GOT3 (cell line): Measurements from ENCODE around the gene SLC25A33.
"Not testable (repeated sequence)": the region's sequence is repeated elsewhere in the genome, so short reads cannot be mapped to it uniquely, and the experiment has no call there.

Experiments
- DNase-seq: peaks from one replicate; lab custom pipeline; 2025; ENCODE audit warnings: mixed read lengths; lab: John Stamatoyannopoulos, UW

The SLC25A33 gene, protein sequence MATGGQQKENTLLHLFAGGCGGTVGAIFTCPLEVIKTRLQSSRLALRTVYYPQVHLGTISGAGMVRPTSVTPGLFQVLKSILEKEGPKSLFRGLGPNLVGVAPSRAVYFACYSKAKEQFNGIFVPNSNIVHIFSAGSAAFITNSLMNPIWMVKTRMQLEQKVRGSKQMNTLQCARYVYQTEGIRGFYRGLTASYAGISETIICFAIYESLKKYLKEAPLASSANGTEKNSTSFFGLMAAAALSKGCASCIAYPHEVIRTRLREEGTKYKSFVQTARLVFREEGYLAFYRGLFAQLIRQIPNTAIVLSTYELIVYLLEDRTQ

DNA sequence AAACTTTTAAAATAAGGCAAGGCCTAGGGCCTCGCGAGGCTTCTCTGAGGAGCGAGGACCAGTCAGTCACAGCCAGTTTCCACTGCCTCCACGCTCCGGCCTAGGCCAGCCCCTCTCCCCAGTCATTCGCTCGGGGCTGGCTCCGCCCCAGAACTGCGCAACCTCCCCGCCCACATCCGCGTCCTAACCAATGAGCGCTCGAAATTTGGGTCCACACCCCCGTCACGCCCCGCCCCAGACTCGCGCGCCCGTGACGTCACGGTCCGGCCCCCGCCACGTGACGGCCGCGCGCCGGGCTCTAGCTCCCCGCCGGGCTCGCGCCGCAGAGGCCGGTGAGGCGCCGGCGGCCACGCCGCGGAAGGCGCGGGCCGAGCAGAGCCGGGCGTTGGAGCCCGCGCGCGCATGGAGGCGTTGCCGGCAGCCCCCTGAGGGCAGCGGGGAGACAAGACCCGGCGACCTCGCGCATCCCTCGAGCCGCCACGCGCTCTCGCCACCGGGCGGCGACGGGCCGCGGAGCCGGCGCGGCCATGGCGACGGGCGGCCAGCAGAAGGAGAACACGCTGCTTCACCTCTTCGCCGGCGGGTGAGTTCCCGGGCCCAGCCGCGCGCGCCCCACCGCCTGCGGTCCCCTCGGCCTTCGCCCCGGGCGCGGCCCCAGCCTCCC is at the start of gene SLC25A33:
SLC25A33 (plus strand) TSS at position 301 of the 664 bp plus-strand sequence; CDS start at position 528, 227 bp downstream.
- peak; percentile 94 for DNase-seq

DNA sequence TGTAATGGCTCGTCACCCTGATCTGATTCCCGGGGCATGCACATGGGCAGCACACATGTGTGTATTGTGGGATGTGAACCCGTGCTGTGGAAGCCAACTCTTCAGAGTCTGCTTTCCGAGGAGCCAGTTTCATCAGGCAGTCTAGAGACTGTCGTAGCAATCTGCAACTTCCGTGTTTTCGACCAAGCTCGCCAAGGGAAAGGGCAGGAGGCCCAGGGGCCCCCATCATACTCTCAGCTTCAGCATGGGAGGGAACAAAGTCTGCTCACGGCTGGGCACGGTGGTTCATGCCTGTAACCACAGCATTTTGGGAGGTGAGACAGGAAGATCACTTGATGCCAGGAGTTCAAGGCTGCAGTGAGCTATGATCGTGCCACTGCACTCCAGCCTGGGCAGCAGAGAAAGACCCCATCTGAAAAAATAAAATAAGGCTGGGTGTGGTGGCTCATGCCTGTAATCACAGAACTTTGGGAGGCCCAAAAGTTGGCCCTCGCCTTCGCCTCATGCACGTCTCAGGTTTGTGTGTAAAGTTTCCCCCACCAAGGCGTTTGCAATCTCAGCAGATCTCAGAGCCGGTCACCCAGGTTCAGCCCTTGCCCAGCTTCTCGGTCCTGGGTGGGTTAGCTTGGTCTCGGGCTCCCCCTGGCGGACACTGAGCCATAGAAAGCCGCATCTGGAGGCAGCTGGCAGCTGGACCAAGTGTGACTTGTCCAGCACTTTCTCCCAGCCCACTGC is 48.5 kb upstream of the SLC25A33 start:
- DNase-seq = peak; percentile 55

DNA sequence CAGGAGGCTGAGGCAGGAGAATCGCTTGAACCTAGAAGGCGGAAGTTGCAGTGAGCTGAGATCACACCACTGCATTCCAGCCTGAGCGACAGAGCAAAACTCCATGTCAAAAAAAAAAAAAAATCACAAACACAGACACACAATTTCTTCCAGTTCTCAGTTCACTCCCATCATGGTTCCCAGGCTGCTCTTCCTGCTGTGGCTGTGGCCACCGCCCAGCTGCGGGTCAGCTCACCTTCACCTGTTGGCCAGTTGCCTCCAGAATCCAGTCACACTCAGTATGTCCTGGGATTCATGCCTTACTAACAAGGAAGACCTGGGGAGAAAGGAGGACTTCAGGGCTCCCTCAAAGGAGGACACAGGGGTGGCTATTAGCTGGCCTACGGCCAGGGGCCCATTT is 45.9 kb upstream of the SLC25A33 start:
- no peak for DNase-seq

DNA sequence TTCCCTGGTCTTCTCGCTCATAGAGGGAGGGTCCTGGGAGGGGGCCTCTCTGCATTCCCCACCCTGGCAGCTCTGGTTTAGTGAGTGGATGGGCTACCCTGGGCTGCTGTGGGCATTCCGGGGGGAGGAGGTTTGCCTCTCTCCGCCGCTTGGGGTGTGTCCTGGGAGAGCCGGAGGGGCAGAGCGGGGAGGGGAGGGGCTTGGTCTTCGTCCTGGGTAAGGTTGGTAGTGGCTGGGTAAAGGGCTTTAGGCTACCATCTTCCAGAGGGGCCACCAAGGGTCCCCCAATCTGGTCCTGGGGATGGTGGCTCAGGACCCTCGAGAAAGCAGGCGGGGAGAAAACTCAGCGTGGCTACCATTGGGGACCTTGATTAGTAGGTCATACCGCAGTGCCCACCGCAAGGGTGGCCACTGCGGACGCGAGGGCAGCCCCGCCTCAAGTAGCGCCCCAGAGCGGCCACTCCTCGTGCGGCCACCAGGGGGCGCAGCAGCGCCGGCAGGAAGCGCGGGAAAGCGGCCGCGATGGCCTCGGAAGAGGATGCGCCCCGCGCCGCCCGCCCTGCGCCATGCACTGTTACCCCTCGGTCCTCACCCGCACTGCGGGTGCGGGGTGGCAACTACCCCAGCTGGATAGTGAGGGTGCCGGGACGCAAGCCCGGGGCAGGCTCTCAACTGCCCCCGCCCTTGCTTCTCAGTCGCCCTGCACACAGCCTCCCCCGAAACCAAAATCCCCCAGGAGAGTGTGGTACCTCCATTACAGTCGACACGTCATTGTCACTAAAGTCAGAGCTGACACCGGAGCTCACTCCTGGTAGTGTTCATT is 44.1 kb upstream of the SLC25A33 start:
- DNase-seq = no peak

DNA sequence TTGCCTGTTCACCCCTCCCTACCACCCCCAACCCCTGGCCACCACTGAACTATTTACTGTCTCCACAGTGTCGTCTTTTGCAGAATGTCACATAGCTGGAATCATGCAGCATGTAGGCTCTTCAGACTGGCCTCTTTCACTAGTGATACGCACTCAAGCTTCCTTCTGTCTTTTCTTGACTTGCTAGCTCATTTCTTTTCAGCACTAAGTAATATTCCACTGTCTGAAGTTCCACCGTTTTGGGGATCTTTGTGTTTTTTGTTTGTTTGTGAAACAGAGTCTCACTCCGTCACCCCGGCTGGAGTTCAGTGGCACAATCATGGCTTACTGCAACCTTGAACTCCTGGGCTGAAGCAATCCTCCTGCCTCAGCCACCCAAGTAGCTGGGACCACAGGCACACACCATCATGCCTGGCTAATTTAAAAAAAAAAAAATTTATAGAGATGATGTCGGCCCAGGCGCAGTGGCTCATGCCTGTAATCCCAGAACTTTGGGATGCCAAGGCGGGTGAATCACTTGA is 43.4 kb upstream of the SLC25A33 start:
- no peak for DNase-seq

DNA sequence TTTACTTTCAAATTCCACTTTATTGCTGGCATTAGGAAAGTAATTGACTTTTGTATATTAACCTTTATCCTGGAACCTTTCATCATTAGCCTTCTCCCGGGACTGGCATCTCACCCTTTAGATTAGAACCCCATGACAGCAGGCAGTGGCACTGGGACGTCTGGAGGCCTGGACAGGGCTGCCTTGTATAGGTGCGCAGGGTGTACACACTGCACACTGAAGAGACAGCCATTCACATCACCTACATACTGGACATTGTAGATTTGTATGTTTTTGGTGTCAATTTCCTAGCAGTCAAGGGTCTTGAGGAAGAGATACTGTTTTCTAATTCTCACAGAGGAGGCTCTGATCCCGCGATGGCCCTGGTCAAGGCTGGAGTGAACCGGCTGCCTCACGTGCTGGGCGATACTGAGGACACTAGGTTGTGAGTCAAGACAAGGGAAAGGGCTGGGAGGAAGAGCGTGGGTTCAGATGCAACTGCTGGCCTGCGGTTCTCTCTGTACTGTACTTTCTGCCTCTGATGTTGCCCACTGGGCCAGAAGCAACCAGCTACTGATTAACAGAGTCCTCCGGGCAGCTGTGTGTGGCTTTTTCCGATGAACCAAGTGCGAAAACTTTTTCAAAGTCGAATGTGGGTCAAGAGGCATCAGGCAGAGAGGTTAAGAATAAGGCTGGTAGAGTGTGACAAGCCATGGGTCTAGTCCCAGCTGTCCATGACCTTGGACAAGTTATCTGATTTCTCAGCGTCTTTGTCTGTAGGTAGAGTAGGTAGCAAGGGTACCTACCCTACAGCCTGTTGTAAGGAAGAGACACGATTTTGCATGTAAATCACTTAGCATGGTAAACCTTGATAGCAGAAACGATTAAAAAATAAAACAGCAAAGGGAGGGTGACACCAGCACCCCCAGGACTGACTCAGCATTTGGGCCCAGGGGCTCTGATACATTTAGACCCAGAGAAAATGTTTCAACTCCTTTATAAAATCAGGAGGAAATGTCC is 38.2 kb upstream of the SLC25A33 start:
- no peak for DNase-seq

DNA sequence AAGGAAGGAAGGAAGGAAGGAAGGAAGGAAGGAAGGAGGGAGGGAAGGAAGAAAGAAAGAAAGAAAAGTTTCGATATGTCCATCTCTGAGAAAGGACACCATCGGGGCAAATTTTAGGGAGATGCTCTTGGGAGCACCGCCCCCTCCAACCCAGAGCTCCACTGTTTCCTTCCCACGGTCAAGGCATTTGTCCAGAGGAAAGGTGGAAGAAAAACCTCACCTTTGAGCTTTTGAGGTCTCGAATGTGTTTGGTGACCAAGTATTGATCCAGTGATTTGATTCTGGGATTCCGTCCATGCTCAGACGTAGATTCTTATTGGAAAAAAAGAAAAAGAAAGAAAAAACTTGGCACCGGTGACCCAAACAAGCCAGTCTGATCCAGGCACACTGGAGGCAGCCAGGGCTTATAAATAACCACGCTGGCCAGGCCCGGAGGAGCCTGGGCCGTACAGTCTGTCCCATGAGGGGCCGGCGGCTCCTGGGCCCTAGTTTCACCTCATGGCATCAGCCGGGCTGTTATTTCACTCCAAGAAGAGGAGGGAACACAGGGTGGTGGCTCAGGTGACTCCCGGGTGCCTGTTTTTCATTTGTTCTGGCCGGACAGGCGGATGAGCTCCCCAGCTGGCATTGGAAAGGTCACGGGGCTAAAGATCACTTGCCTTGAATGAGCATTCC is 36.1 kb upstream of the SLC25A33 start:
- DNase-seq = no peak

DNA sequence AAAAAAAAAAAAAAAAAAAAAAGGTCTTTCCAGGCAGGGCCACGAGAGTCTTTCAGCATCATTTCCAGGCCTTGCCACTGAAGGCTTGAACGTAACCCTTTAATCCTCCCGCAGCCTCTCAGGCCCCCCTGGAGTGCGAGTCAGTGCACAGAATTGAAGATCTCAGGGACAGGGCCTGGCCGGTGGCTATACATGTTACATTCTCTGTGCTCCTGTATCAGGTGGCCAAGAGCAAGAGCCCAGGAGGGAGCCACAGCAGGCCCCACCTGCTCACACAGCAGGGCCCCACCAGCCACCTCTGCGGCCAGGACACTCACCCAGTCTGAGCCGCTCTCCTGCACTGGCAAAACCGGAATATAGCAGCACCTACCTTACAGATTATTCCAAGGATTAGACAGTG is 34.1 kb upstream of the SLC25A33 start:
- DNase-seq = no peak

DNA sequence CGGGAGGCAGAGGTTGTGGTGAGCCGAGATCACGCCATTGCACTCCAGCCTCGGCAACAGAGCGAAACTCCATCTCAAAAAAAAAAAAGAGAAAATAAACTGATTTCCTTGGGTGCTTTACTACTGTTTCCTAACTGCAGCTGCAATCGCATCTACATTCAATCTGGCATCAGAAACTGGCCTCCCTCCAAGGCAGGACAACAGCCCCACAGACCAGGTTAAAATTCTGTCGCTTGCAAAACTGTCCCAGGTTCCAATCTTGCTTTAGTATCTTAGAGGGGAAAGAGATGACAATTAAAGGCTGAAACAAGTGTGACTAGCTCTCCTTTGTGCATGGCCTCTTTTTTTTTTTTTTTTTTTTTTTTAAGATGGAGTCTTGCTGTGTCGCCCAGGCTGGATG is 32.4 kb upstream of the SLC25A33 start:
- no peak for DNase-seq

DNA sequence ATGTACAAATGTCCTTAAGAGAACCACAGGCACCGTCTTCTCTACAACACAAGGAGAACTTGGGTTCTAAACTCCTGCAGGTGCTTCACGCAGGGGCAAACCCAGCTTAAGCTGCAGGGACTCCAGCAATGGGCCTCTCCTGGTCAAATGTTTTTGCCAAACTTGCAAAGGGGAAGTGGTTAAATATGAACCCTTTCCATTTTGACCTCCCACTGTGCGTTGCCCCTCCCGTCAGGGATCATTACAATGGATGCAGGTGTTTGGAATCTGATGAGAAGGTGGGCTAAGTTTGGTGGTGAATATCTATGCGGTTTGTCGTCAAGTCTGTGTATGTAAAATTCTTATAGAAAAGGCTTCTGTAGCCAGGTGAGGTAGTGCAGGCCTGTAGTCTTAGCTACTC is 29.1 kb upstream of the SLC25A33 start:
- DNase-seq = no peak

DNA sequence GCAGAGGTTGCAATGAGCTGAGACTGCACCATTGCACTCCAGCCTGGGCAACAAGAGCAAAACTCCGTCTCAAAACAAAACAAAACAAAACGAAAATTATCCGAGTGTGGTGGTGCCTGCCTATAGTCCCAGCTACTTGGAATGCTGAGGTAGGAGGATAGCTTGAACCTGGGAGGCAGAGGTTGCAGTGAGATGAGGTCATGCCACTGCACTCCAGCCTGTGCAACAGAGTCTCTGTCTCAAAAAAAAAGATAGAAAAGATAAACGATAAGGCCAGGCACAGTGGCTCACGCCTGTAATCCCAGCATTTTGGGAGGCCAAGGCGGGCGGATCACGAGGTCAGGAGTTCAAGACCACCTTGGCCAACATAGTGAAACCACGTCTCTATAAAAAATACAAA is 23.7 kb upstream of the SLC25A33 start:
- DNase-seq = not testable (repeated sequence)

DNA sequence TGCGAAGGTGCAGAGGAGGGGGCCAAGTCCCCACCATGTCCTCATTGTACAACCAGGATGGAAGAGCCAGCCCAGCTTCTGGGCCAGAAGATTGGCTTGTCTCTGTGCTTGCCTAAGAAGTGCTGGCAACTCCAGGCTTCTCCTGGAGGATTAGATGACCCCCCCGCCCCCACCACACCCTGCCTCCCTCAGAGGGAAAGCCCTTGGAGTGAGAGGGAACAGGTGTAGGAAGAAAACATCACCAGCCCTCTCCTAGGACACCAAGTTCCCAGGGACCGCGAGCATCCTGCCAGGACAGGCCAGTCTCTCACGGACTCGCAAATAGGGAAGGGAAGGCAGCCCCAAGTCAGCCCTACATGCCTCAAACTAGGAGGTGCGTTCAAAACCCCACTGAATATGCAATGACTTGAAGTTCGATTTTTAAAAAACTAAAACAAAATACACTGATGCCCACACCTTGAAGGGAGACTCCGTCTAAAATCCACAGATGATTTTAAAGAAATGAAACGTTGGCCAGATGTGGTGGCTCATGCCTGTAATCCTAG is 20.7 kb upstream of the SLC25A33 start:
- DNase-seq = no peak

DNA sequence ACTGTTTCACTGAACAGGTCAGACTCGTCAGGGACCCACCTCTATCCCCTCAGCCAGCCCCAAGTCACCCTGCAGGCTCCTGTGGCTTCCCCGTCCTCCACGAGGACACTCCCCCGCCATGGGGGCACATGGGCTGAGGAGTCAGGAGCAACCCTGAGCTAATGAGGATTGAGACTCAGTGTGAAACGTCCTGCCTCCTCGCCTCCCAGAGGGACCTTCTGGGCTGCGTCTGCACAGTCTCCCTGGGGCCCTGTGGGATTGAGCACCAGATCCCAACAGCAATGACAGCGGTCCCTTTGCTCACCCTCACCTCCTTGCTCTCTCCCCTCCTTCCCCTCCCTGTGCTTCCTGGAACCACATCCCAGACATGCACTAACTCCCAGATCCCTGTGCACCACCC is 18.9 kb upstream of the SLC25A33 start:
- no peak for DNase-seq

DNA sequence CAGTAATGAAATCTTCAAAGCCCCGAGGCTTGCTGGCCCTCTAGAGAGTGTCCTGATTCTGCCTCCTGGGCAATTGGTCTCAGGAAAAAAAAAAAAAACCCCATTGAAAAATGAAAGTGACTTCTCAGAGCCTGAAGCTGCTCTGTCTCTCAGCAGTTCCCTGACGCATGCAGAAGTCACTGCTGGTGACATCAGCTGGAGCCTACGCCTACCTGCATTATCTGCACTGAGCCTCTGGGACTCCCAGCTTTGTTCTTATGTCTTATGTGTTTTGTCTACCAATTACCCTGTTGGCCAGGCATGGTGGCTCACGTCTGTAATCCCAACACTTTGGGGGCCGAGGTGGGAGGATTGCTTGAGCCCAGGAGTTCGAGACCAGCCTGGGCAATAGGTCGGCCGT is 10.1 kb upstream of the SLC25A33 start:
- DNase-seq = no peak

DNA sequence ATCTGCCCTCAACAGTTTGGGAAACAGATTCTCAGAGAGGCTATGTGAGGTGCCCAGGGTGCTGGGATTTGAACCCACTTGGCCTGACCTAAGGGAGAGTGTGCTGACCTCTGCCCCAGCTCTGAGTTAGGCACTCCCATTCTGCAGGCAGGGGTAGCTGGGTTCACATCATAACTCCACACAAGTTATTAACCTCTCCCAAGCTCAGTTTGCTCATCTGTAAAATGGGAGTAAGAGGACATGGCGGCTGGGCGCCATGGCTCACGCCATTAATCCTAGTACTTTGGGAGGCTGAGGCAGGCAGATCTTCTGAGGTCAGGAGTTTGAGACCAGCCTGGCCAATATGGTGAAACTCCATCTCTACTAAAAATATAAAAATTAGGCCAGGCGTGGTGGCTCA is 8.9 kb upstream of the SLC25A33 start:
- DNase-seq = no peak

DNA sequence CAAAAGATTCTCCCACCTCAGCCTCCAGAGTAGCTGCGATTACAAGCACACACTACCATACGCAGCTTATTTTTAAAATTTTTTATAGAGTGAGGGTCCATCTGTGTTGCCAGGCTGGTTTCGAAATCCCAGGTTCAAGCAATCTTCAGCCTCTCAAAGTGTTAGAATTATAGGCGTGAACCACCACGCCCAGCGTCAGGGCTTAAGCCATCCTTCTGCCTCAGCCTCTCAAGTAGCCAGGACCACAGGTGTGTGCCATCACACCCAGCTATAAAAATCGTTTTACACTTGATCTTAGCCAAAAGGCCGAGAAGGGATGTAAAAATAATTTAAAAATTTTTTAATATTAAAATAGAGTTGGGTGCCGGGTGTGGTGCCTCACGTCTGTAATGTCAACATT is 4.3 kb upstream of the SLC25A33 start:
- no peak for DNase-seq

DNA sequence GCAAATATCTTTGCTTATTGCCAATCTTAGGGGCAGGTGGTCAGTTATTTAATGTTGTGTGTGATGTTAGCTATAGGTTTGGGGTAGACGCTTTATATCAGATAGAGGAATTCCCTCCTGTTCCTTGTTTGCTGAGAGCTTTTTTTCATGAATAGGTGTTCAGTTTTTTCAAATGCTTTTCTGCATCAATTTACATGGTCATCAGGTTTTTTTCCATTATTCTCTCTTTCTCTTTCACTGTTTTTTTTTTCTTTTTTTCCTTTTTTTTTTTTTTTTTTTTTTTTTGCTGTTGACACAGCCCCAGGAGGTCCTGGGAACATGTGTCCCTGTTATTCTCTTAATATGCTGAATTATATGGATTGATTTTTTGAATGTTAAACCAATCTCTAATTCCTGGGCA is 3.0 kb upstream of the SLC25A33 start:
- no peak for DNase-seq

DNA sequence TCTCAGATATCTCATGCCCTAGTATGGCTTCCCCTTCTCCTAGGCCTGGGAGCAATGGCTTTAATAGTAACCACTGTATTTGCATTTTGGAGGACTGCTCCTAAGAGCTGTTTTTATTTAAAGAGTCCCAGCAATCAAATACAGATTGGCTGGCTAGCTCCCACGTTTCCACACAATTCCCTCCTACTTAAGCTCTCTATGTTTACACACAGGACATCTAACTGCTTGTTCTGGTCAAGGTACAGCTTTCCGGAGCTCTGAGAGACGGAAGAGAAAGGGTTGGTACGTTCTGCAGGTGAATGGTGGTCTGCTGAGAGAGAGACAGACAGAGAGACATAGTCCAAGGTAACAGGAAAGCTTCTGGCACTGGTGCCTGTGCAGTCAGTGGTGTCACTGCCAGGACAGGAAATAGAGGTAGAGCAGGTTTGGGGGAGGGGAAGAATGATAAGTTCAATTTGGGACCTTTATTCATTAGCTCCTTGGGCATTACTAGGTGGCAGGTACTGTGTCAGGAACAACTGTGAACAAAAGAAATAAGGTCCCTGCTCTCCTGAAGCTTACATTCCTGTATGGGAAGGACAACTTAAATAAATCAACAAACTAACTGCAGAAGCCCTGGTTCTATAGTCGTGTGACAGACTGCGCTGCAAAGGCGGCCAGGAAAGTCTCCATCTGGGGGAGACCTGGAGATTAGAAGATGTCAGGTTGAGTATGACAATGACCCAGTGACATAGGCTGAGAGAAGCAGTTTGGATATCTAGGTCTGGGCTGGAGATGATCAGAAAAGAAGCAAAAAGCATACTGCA is 1.2 kb upstream of the SLC25A33 start:
- DNase-seq = no peak

DNA sequence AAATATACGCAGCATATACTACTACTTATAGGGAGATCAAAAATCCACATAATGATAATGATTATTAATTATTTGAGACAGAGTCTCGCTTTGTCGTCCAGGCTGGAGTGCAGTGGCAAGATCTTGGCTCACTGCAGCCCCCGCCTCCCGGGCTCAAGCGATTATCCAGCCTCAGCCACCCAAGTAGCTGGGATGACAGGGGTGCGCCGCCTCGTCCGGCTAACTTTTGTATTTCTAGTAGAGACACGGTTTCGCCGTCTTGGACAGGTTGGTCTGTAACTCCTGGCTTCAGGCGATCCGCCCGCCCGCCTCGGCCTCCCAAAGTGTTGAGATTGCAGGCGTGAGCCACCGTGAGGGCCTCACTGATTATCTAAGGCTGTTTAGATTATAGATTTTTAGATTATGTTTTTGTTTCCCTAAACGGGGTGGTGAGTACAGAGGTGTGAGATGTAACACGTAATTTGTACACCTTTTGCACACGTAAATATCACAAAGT is 548 bp upstream of the SLC25A33 start:
- no peak for DNase-seq
